ENCODE measurements around the gene PHF19. TPM values are rescaled to one million over a fixed set of nuclear protein-coding genes. Genes with fewer than 3 reads are reported as not detected.
A peak's percentile ranks its signal among the peaks of the same experiment; 100 is the strongest.

Gene PHF19
- total and polyA plus RNA-seq, 2 of the 8 experiments (the other 6 are each of a cell fraction or from before 2014, with no cell fraction given), result 28.2 to 31.8 TPM

DNA sequence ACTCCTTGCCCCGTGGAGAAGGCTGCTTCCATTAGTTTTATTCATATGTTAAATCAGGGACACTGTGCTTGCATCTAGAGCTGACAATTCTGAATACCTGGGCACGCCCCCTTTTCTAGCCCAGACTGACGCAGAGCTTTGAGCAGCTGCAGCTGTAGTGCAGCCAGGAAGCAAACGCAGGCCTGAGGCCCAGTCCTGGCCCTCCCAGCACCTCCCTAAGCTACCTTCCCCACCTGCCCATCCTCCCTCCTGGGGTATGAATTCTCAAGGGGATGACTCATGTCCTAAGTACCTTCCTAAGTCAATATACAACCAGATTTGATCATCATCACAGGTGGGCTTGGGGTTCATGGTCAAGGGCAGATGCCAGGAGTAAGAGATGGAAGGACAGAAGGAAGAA is 3.5 kb downstream of the PHF19 start (continued):
- TF ChIP-seq, protein P1, sequence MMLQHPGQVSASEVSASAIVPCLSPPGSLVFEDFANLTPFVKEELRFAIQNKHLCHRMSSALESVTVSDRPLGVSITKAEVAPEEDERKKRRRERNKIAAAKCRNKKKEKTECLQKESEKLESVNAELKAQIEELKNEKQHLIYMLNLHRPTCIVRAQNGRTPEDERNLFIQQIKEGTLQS (IDR thresholded peaks at IDR 0.05; ENCODE audit: insufficient read depth, low read depth, low read length), result 0 out of 2 replicates have a peak, but pooled peaks have one; percentile 2
- TF ChIP-seq POLR2A (IDR thresholded peaks at IDR 0.05; ENCODE audit: control extremely low read depth in 1 of 2, low read depth in 2 of 2, low read length in 2 of 2) (peak; percentile 12 to 28; a peak in 1 of 3 replicates), RXRA (IDR thresholded peaks at IDR 0.05; ENCODE audit: insufficient read depth, low read depth, low read length) (0 out of 2 replicates have a peak, but pooled peaks have one; percentile 10), SP1 (IDR thresholded peaks at IDR 0.05; ENCODE audit: low read depth, low read length) (peak; percentile 66; the same call in 1 of the 2 replicates)
